NB4 (cell line): ENCODE data around the gene SLMAP.

Source experiments
- MYC ChIP-seq: IDR thresholded peaks from 2 replicates; pipeline ENCODE4 v1.6.1; 2011; ENCODE audit warnings: low read depth, low read length
- POLR2A ChIP-seq: IDR thresholded peaks from 2 replicates; pipeline ENCODE4 v1.6.1; 2011; ENCODE audit warnings: mild to moderate bottlenecking; ENCODE audit not compliant: insufficient read length; ENCODE audit errors: extremely low read depth
- TF ChIP-seq, protein P1 (sequence below): IDR thresholded peaks from one replicate; pipeline ENCODE4 v1.5.1; 2012; ENCODE audit warnings: low read depth, low read length
- TF ChIP-seq, protein P2 (sequence below): IDR thresholded peaks from 2 replicates; pipeline ENCODE4 v1.6.1; 2011; ENCODE audit warnings: low read depth, low read length

DNA sequence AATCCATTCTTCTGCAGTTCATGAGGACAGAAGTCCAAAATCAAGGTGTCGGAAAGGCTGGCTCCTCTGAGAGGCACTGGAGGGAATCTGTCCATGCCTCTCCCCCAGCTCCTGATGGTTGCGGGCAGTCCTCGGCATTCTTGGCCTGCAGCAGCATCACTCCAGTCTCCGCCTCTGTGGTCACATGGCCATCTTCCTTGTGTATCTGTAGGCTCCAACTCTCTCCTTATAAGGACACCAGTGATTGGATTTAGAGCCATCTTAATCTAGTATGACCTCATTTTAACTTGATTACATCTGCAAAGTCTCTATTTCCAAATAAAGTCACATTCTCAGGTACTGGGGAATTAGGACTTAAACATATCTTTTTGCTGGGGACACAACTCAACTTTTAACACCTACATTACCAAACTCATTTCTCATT, 196.1 kb downstream of the SLMAP start:
- TF ChIP-seq POLR2A: no peak
- TF ChIP-seq, protein P1, sequence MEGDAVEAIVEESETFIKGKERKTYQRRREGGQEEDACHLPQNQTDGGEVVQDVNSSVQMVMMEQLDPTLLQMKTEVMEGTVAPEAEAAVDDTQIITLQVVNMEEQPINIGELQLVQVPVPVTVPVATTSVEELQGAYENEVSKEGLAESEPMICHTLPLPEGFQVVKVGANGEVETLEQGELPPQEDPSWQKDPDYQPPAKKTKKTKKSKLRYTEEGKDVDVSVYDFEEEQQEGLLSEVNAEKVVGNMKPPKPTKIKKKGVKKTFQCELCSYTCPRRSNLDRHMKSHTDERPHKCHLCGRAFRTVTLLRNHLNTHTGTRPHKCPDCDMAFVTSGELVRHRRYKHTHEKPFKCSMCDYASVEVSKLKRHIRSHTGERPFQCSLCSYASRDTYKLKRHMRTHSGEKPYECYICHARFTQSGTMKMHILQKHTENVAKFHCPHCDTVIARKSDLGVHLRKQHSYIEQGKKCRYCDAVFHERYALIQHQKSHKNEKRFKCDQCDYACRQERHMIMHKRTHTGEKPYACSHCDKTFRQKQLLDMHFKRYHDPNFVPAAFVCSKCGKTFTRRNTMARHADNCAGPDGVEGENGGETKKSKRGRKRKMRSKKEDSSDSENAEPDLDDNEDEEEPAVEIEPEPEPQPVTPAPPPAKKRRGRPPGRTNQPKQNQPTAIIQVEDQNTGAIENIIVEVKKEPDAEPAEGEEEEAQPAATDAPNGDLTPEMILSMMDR: no peak
- TF ChIP-seq, protein P2, sequence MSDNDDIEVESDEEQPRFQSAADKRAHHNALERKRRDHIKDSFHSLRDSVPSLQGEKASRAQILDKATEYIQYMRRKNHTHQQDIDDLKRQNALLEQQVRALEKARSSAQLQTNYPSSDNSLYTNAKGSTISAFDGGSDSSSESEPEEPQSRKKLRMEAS: no peak
- TF ChIP-seq MYC: no peak
